PC-3 (cell line): ENCODE results near the gene ARHGAP26. TPM values are rescaled to one million over a fixed set of nuclear protein-coding genes. Genes with fewer than 3 reads are reported as not detected.

Source experiments
- ATAC-seq: fragments of 200-7000 bp; cut with Tn5 transposase; 2 replicates; pipeline ENCODE4 v1.9.1; 2020; ENCODE audit warnings: mild to moderate bottlenecking, moderate library complexity
- BruUV-seq: library from RNA; stranded (reverse); fragments of 400-500 nt; replicated peaks from 2 replicates; lab custom pipeline; 2021; lab: Mats Ljungman, UMichigan
- CTCF ChIA-PET: fragments of 300-600 bp; sonication (Branson Sonifier 250); formaldehyde crosslinking; loops from one replicate; lab custom pipeline; 2022; ENCODE audit warnings: antibody characterized with exemption; lab: Charles Lee
- POLR2A ChIA-PET: fragments of 300-600 bp; sonication (Branson Sonifier 250); formaldehyde crosslinking; loops from one replicate; lab custom pipeline; 2022; ENCODE audit warnings: antibody characterized with exemption; ENCODE audit not compliant: unreplicated experiment; lab: Charles Lee
- DNase-seq: peaks from one replicate; pipeline ENCODE4 v3.0.0-alpha.2; 2015
- H2AFZ ChIP-seq: fragments of 300-600 bp; sonication (generic); 2 replicates; pipeline ENCODE4 v1.6.0; 2016; ENCODE audit warnings: antibody characterized with exemption, low read length
- H3F3A ChIP-seq: fragments of 300-600 bp; sonication (generic); one replicate; pipeline ENCODE4 v1.6.0; 2017; ENCODE audit warnings: antibody characterized with exemption, low read length, control low read depth, mild to moderate bottlenecking; ENCODE audit not compliant: unreplicated experiment
- H3K27ac ChIP-seq: fragments of 300-600 bp; sonication (generic); 2 replicates; pipeline ENCODE4 v1.5.1; 2016; ENCODE audit warnings: mild to moderate bottlenecking, low read length
- H3K27me3 ChIP-seq: fragments of 300-600 bp; sonication (generic); 2 replicates; pipeline ENCODE4 v1.6.1; 2016; ENCODE audit warnings: low read length, mixed read lengths
- H3K36me3 ChIP-seq: fragments of 300-600 bp; sonication (generic); 2 replicates; pipeline ENCODE4 v1.6.1; 2016; ENCODE audit warnings: low read depth, mixed run types, low read length, mixed read lengths
- H3K4me1 ChIP-seq: fragments of 300-600 bp; sonication (generic); 2 replicates; pipeline ENCODE4 v1.5.1; 2016; ENCODE audit warnings: low read length; ENCODE audit not compliant: insufficient read depth
- H3K4me2 ChIP-seq: fragments of 300-600 bp; sonication (generic); 2 replicates; pipeline ENCODE4 v1.6.0; 2016; ENCODE audit warnings: low read length
- H3K4me3 ChIP-seq: fragments of 300-600 bp; sonication (generic); 2 replicates; pipeline ENCODE4 v1.5.1; 2016; ENCODE audit warnings: mild to moderate bottlenecking, low read length, mixed read lengths
- H3K79me2 ChIP-seq: fragments of 300-600 bp; sonication (generic); 2 replicates; pipeline ENCODE4 v1.6.1; 2017; ENCODE audit warnings: low read length, mixed read lengths
- H3K9ac ChIP-seq: fragments of 300-600 bp; sonication (generic); 2 replicates; pipeline ENCODE4 v1.6.0; 2016; ENCODE audit warnings: mild to moderate bottlenecking, low read length
- H3K9me2 ChIP-seq: fragments of 300-600 bp; sonication (generic); replicated peaks from 2 replicates; pipeline ENCODE4 v1.6.1; 2016; ENCODE audit warnings: mixed run types, low read length, mixed read lengths
- H3K9me3 ChIP-seq: fragments of 300-600 bp; sonication (generic); 2 replicates; pipeline ENCODE4 v1.6.1; 2016; ENCODE audit warnings: low read length, mixed read lengths
- H4K20me1 ChIP-seq: fragments of 300-600 bp; sonication (generic); 2 replicates; pipeline ENCODE4 v1.6.1; 2016; ENCODE audit warnings: low read length, mixed read lengths
- EZH2 ChIP-seq: fragments of 300-600 bp; sonication (generic); IDR thresholded peaks from one replicate; pipeline ENCODE4 v1.6.1; 2017; ENCODE audit warnings: antibody characterized with exemption, mild to moderate bottlenecking, low read length; ENCODE audit not compliant: unreplicated experiment
- EZH2phosphoT487 ChIP-seq: fragments of 300-600 bp; sonication (generic); IDR thresholded peaks from 2 replicates; pipeline ENCODE4 v1.6.1; 2018; ENCODE audit warnings: mild to moderate bottlenecking, antibody characterized with exemption, low read length, borderline replicate concordance
- intact Hi-C: fragments of 100-400 bp; cut with micrococcal nuclease; formaldehyde crosslinking; loops from 2 replicates; pipeline ENCODE4 v1.9.0; 2023
- total RNA-seq: library from RNA; depleted of rRNA; stranded (reverse); fragments of >200 nt; gene quantifications from 2 replicates; pipeline ENCODE4 v1.2.3, GENCODE V29; 2014
- TF ChIP-seq, protein P1 (sequence below): fragments of 300-600 bp; sonication (generic); conservative IDR thresholded peaks from 2 replicates; pipeline ENCODE4 v1.5.1; 2017; ENCODE audit warnings: antibody characterized with exemption, low read depth, mild to moderate bottlenecking, low read length

ARHGAP26 gene
- total RNA-seq, 1 experiment from 2014 or later = 11.7 TPM

DNA sequence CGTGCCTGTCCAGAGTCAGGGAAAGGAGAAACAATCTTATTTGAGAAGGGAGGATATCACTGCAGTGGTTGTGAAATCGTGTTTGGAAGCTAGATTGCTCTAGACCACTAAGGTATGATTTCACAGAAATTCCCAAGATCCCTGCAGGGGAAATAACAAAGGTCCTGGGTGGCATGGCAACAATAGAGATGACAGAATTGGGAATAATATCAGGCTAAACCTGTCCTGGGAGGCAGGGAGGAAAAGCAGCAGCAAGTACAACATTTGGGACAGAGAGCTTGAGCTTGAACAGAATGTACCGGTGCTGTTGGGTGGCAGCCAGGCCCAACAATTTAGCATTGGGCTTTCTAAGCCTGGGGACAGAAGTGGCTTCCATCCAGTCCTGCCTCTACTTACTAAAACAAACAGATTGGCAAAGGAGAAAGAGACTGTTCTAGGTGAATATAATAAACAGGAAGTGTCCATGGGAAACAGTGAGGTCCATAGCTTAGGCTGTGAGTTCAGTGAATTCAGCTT is 17.0 kb upstream of the ARHGAP26 start:
- Histone ChIP-seq H2AFZ (no peak overlapping the region), H3K4me2 (no peak overlapping the region), H3K4me1 (peaks cover 18% of the 10 kb centered on the region), H3K9ac (no peak overlapping the region), H3F3A (no peaks in the 10 kb centered on the region), H3K9me3 (no peaks in the 10 kb centered on the region), H3K4me3 (no peak overlapping the region), H3K36me3 (no peaks in the 10 kb centered on the region; the same call in 1 of the 2 replicates), H4K20me1 (no peaks in the 10 kb centered on the region), H3K27me3 (no peaks in the 10 kb centered on the region), H3K79me2 (no peaks in the 10 kb centered on the region), H3K27ac (no peak overlapping the region), H3K9me2 (no peaks in the 10 kb centered on the region)
- DNase-seq (peak; percentile 48), ATAC-seq (no peak)
- ChIA-PET POLR2A (interaction anchor here (0.5 kb wide), 1 partner anchor 13 kb away, joined by 4 read pairs; no protein-coding TSS in a partner anchor), CTCF (interaction anchor here (0.6 kb wide), 1 partner anchor 1006 kb away, joined by 3 read pairs; no protein-coding TSS in a partner anchor)
- intact Hi-C loops = no loop called here
- no peak for TF ChIP-seq EZH2phosphoT487
- no peak for TF ChIP-seq EZH2
- TF ChIP-seq, protein P1, sequence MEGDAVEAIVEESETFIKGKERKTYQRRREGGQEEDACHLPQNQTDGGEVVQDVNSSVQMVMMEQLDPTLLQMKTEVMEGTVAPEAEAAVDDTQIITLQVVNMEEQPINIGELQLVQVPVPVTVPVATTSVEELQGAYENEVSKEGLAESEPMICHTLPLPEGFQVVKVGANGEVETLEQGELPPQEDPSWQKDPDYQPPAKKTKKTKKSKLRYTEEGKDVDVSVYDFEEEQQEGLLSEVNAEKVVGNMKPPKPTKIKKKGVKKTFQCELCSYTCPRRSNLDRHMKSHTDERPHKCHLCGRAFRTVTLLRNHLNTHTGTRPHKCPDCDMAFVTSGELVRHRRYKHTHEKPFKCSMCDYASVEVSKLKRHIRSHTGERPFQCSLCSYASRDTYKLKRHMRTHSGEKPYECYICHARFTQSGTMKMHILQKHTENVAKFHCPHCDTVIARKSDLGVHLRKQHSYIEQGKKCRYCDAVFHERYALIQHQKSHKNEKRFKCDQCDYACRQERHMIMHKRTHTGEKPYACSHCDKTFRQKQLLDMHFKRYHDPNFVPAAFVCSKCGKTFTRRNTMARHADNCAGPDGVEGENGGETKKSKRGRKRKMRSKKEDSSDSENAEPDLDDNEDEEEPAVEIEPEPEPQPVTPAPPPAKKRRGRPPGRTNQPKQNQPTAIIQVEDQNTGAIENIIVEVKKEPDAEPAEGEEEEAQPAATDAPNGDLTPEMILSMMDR = no peak
- BruUV-seq = no TSS peak

DNA sequence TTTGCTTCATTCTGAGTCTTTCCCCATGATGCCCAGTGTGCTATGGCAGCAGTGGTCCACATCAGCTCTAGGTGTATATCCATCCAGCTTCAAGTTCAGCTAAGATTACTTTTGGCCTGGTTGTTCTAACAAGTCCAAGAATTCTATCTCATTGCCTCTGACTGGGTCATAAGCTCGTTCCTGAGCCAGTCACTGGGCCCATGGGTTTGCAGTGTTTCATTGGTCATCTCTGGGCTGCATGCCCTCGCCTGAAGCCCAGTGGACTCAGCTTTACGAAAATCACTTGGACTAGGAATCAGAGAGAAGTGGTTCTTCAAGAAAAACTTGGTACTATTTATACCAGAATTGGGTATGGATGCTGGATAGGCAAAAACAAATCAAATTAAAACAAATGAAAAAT is 16.1 kb upstream of the ARHGAP26 start:
- H2AFZ ChIP-seq = no peak overlapping the region
- no peaks in the 10 kb centered on the region for H3K27me3 ChIP-seq
- H3K9me3 ChIP-seq = no peaks in the 10 kb centered on the region
- no peaks in the 10 kb centered on the region for H3K9me2 ChIP-seq
- DNase-seq (no peak), ATAC-seq (no peak)
- intact Hi-C loops = no loop called here
- no peak overlapping the region for H3K4me3 ChIP-seq
- no TSS peak for BruUV-seq
- no peak overlapping the region for H3K4me2 ChIP-seq
- H3K4me1 ChIP-seq = peaks cover 10% of the 10 kb centered on the region
- TF ChIP-seq EZH2 = no peak
- TF ChIP-seq, protein P1 = no peak
- TF ChIP-seq EZH2phosphoT487 = no peak
- no peak overlapping the region for H3K9ac ChIP-seq
- H3K79me2 ChIP-seq = no peaks in the 10 kb centered on the region
- POLR2A ChIA-PET = no interaction called here
- no peaks in the 10 kb centered on the region for H4K20me1 ChIP-seq
- H3K36me3 ChIP-seq = no peaks in the 10 kb centered on the region
- no peaks in the 10 kb centered on the region for H3F3A ChIP-seq
- CTCF ChIA-PET = no interaction called here
- H3K27ac ChIP-seq = no peak overlapping the region

DNA sequence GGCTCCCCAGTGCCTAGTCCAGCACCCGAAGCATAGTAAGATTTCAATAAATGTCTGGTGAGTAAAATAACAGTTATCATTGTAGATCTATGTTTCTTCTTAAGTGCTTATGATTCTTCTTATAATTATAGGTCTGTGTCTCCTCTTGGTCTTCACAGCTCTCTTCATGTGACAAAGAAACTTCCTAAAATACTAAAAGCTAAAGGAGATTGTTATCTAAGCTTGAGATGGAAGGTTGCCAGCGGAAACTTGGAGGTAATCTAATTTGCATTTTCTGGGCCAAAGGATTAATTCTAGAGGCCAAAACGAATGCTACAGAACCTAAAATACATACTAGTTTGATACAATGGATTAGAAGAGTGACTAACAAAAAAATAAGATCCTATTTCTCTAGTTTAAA is 13.6 kb upstream of the ARHGAP26 start:
- no peak overlapping the region for H3K9ac ChIP-seq
- H4K20me1 ChIP-seq = no peaks in the 10 kb centered on the region
- no peak overlapping the region for H3K4me3 ChIP-seq
- H3K27me3 ChIP-seq = no peaks in the 10 kb centered on the region
- H3K4me2 ChIP-seq = no peak overlapping the region
- no peak overlapping the region for H2AFZ ChIP-seq
- no peaks in the 10 kb centered on the region for H3F3A ChIP-seq
- H3K9me2 ChIP-seq = no peaks in the 10 kb centered on the region
- H3K36me3 ChIP-seq = no peaks in the 10 kb centered on the region
- H3K79me2 ChIP-seq = no peaks in the 10 kb centered on the region
- H3K4me1 ChIP-seq = no peaks in the 10 kb centered on the region
- ChIA-PET CTCF (no interaction called here), POLR2A (no interaction called here)
- BruUV-seq = no TSS peak
- H3K9me3 ChIP-seq = no peaks in the 10 kb centered on the region
- no peak for DNase-seq
- intact Hi-C loops = no loop called here
- no peak for ATAC-seq
- TF ChIP-seq EZH2 = no peak
- no peak for TF ChIP-seq EZH2phosphoT487
- TF ChIP-seq, protein P1 = no peak
- no peak overlapping the region for H3K27ac ChIP-seq
